ENCODE measurements around the gene C19orf25. TPM values are rescaled to one million over a fixed set of nuclear protein-coding genes. Genes with fewer than 3 reads are reported as not detected.

C19orf25 gene
- 9.1 to 20.0 TPM (median 17.5 TPM) in 5 replicates for total RNA-seq (2022; extraction: Qiagen RNA extraction)

DNA sequence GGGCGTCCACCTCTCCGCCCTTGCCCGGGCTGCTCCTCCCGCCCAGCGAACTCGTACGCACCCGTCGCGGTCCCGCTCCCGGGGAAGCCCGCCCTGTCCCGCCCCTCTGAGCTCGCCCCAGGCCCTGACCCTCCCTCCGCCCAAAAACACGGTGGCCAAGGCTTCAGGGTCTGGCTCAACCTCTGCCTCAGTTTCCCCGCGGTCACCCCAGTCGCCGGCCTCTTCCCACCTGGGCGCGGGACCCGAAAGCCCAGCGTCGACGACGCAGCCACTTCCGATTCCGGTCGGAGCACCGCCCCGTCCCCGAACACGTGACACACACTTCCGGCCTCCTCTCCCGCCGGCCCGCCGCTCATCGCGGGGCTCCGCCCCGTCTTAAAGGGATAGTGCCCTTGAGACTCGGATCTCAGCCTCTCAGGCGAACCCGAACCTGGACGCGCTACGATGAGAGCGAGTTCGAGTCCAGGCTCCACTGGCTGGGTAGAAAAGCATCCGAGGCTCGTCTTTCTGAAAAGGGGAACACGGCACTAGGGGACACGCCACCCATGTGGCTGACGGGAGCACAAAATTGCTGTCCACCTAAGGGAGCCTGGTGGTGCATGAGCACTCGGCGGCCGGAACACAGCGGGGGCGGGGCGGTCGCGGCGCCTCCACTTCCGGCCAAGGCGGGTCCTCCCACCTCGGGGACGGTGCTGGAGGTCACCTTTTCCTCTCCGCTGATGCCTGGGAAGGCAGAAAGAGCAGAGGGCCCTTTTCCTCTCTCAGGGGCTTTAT lies at the start of gene C19orf25:
Gene C19orf25, minus strand, starts transcription at position 282 of the 774 bp plus-strand sequence. CDS start 312 bp downstream, outside the sequence.

DNA sequence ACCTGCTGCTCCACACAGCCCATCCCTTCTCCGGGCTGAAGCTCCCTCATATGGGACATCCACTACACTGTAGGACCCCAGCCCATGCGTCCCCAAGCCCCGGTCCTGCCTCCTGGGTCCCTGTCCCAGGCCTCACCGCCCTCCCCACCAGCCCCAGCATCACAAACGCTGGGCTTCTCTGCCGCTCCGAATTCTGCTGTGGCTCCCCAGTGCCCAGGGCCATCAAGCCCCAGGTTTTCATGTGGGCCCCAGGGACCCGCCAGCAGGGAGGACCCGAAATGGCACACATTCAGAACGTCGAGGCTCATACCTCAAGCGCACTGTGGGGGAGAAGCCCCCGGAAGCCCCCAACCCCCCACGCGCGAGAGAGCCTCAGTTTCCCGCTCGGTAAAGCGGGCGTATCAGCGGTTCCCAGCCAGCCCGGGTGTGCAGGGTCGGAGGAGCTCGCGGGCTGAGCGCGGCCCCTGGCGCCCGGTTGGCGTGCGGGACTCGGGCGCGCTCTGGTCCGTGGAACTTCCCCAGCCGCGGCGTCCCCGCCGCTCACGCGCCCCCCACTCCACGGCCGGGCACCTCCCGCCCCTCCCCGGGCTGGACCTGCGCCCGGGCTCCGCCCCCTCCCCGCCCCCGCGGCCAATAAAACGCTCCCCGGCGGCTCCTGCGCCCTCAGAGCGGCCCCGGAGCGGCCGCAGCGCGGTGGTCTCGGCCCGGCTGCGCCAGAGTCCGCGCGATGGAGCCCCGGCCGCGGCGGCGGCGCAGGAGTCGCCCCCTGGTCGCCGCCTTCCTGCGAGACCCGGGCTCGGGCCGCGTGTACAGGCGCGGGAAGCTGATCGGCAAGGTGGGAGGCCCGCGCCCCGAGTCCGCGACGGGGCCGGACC lies 44.6 kb upstream of the C19orf25 start, which contains the start of gene PLK5:
Gene PLK5, plus strand, starts transcription at position 666 of the 875 bp plus-strand sequence. CDS start 2,920 bp downstream, outside the sequence.

DNA sequence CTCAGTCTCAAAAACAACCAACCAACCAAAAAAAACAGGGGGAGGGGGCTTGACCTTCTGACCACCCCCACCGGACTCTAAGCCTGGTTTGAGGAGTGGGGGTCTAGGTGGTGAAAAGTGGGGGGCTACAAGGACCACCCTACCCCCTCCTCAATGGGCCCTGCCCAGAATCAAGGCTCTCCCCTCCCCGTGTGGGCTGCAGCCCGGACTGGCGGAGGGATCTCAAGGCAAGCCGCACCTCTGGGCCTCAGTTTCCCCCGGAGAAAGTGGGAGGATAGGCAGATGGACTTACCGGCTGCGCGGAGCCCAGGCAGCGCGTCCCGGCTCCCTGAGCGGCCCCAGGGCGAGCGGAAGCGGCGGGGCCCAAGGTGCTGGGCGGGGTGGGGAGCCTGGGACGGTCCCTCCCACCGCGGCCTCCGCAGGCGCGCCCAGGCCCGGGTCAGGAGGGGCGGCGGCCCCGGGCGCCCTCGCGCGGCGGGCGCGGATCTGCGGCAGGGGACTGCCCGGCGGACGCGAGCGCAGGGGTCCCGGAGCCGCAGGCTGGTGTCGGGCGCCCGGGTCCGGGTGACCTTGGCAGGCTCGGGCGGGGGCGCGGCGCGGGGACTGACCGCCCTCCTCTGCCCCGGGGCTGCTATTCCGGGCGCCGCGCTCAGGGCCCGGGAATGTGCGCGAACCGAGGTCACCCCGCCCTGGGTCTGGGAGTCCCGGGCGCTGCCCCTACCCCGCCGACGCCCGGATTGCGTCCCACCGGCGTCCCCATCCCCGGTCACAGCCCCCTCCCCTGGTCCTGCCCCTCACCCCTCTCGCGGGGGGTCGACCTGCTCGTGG lies 33.9 kb upstream of the C19orf25 start, which contains the start of gene ADAMTSL5:
Gene ADAMTSL5, minus strand, starts transcription at position 349 of the 828 bp plus-strand sequence. CDS start 2,076 bp downstream, outside the sequence.

DNA sequence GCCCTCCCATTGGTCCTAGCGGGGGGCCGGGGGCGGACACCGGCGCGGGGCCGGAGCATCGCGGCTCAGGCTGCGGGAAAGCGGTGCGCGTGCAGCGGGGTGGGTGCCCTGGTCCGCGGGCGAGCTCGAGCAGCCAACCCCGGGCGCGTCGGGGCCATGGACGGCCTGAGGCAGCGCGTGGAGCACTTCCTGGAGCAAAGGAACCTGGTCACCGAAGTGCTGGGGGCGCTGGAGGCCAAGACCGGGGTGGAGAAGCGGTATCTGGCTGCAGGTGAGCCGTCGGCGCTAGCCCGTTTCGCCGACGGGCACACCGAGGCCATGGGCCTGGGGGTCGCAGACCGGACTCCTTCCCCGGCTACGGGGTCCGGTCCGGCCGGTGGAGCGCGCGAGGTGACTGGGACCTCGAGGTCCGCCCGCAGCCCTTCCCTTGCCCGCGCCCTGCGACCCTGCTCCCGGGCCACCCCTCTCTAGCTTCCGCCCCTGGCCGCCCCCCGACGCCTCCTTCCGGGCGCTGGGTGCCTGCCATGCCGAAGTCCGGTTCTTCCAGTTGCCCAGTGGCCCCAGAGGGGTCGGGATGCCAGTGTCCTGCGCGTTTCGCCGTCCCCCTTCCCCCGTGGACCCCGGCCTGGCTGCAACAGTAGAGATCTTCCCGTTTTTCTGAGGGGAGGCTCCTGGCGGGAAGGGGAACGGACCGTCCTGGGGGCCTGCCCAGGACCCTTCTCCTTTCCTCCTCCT lies 12.3 kb upstream of the C19orf25 start, which contains the start of gene REEP6:
Gene REEP6, plus strand, starts transcription at position 68 of the 735 bp plus-strand sequence. Its CDS starts 89 bp downstream, at position 157.

DNA sequence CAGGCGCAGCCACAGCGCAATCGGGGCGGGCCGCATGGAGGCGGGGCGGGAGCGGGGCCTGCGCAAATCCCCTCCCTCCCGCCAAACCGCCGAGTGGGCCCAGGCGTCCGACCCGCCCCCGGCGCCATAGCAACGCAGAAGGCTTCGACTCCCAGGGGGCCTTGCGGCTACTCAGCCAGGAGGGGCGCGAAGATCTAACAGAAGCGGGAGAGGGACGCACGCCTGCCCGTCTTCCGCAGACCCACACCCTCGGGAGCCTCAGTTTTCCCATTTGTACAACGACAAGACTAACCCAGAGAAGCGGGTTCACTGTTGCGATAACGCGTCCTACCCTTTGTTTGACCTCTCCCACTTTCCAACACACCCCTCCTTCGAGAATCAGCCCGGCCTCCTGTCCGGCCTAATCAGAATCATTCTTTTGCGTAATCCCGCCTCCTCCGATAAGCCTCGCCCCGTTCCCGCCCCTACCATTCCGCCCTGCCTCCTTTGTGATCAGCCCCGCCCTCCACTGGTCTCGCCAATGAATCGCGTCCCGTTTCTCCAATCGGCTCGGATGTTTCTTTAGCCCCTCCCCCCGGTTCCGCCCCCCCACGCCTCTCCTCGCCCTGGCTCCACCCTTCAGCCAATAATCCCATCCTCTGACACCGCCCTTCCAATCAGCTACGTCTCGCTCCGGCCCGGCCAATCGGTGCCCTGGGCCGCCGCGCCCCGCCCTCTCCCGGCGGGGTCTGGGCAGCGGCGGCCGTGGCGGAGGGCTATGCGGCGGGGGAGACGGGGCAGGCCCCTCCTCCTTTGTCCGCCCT lies 11.5 kb upstream of the C19orf25 start, which contains the start of gene PCSK4:
Gene PCSK4, minus strand, starts transcription at position 40 of the 803 bp plus-strand sequence. Its CDS starts 4 bp downstream, at position 36.

DNA sequence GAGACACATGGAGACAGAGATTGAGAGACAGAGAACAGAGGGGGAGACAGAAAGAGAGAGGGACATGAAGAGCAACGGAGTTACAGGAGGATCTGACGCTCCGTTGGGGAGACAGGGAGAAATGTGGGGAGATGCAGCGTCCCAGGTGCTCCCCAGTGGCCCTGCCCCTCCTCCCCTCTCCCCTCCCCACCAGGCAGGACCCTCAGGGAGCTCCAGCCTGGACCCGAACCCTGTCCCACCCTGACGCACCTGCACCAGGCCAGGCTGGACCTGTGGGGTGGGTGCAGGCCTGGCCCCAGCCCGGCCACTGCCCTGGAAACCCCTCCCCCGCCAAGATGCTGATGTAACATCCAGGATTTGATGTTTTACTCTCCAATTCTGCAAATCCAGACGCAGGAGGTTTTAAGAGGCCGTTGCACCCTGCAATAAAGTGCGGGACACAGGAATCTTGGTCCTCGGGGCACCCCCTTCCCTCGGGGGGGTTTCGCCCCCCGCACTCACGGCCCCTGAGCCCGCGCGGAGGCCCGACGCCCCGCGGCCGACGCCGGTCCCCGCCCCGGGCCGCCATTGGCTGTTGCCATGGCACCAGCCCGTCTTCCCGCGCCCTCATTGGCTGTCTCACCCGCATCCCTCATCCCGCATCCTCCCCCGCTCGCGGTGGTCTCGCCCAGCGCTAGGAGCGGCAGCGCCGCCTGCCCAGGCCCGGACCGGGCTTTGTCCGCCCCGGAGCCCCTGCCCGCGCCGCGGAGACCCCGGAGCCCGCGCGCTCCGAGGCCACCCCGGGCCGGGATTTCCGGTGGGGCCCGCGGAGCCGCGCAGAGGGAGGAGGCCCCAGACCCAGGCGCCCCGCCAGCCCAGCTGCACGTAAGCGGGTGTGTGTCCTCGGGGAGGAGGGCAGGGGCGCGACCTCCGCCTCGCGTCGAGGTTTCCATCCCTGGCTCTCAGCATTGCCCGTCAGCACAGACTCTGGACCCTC lies 29.3 kb downstream of the C19orf25 start, which contains the start of gene APC2:
Gene APC2, plus strand, starts transcription at position 655 of the 976 bp plus-strand sequence. CDS start 2,881 bp downstream, outside the sequence.

DNA sequence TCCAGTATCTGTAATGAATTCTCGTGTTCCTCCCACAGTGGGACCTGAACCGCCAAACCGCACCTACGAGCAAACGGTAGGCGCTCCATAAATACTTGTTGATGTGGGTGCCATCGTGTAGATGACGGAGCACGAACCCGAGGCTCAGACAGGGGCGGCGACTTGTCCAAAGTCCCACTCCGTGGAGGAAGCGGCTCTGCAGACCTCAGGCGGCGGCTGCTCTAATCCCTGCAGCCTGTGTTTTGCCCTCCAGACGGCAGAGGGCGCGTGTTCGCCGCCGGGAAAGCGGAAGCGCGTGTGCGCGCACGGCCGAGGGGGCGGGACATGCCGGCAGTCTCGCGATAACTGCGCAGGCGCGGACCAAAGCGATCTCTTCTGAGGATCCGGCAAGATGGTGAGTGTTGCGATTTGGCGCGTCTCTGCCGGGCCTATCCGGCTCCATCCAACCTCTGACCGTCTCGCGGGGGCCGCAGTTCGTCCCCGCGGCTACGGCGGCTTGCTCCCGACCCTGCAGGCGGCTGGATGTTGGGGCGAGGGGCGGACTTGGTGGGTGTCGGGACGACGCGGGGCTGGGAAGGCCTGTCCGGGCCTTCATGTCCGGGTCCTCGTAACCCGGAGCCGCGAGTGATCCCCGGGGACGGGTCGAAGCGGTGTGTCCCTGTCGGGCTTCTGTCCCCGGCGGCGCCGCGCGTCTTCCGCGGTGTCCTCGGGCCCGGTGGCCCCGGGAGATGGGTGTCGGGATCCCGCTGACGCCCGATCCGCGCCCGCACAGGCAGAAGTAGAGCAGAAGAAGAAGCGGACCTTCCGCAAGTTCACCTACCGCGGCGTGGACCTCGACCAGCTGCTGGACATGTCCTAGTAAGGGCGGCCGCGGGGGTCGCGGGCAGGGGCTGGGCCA lies 40.7 kb downstream of the C19orf25 start, which contains the start of gene RPS15:
Gene RPS15, plus strand, starts transcription at position 362 of the 898 bp plus-strand sequence. Its CDS starts 30 bp downstream, at position 392.

Other genes starting within 250 kb of the C19orf25 start
- 2.2 to 4.6 TPM (median 4.4 TPM) in 5 replicates for gene CBARP, start 241.2 kb downstream of the C19orf25 start, total RNA-seq (2022; extraction: Qiagen RNA extraction)
- gene ATP5F1D, start 237.5 kb downstream of the C19orf25 start, total RNA-seq (2022; extraction: Qiagen RNA extraction), result 76.6 to 174 TPM (median 172 TPM) in 5 replicates
- gene MIDN, start 230.6 kb downstream of the C19orf25 start, total RNA-seq (2022; extraction: Qiagen RNA extraction), result 42.8 to 54.2 TPM (median 50.7 TPM) in 5 replicates
- 94.0 to 177 TPM (median 104 TPM) in 5 replicates for gene CIRBP, start 209.9 kb downstream of the C19orf25 start, total RNA-seq (2022; extraction: Qiagen RNA extraction)
- gene FAM174C, start 203.7 kb downstream of the C19orf25 start, total RNA-seq (2022; extraction: Qiagen RNA extraction), result 43.0 to 92.1 TPM (median 78.4 TPM) in 5 replicates
- gene EFNA2, start 193.3 kb downstream of the C19orf25 start, total RNA-seq (2022; extraction: Qiagen RNA extraction), result 1.5 to 2.4 TPM (median 1.7 TPM) in 5 replicates
- gene NDUFS7, start 95.3 kb downstream of the C19orf25 start, total RNA-seq (2022; extraction: Qiagen RNA extraction), result 70.5 to 76.7 TPM (median 73.9 TPM) in 5 replicates
- 27.5 to 43.7 TPM (median 40.5 TPM) in 5 replicates for gene GAMT, start 77.7 kb downstream of the C19orf25 start, total RNA-seq (2022; extraction: Qiagen RNA extraction)
- gene DAZAP1, start 71.6 kb downstream of the C19orf25 start, total RNA-seq (2022; extraction: Qiagen RNA extraction), result 74.9 to 108 TPM (median 102 TPM) in 5 replicates
- gene RPS15, start 40.8 kb downstream of the C19orf25 start, total RNA-seq (2022; extraction: Qiagen RNA extraction), result 1,432 to 1,976 TPM (median 1,893 TPM) in 5 replicates
- gene APC2, start 29.1 kb downstream of the C19orf25 start, total RNA-seq (2022; extraction: Qiagen RNA extraction), result 0.64 to 2.7 TPM (median 1.8 TPM) in 5 replicates
- gene PCSK4, start 11.1 kb upstream of the C19orf25 start, total RNA-seq (2022; extraction: Qiagen RNA extraction), result 0.52 to 1.2 TPM (median 1.0 TPM) in 5 replicates
- 4.4 to 5.8 TPM (median 4.9 TPM) in 5 replicates for gene REEP6, start 12.0 kb upstream of the C19orf25 start, total RNA-seq (2022; extraction: Qiagen RNA extraction)
- gene ADAMTSL5, start 33.8 kb upstream of the C19orf25 start, total RNA-seq (2022; extraction: Qiagen RNA extraction), result 2.3 to 3.5 TPM (median 3.4 TPM) in 5 replicates
- gene PLK5, start 44.9 kb upstream of the C19orf25 start, total RNA-seq (2022; extraction: Qiagen RNA extraction), result not detected in 5 replicates
- 5.9 to 13.5 TPM (median 12.5 TPM) in 5 replicates for gene MEX3D, start 89.1 kb upstream of the C19orf25 start, total RNA-seq (2022; extraction: Qiagen RNA extraction)
- gene MBD3, start 113.7 kb upstream of the C19orf25 start, total RNA-seq (2022; extraction: Qiagen RNA extraction), result 32.8 to 54.3 TPM (median 44.6 TPM) in 5 replicates
- gene UQCR11, start 126.2 kb upstream of the C19orf25 start, total RNA-seq (2022; extraction: Qiagen RNA extraction), result 87.9 to 189 TPM (median 174 TPM) in 5 replicates
- gene TCF3, start 173.4 kb upstream of the C19orf25 start, total RNA-seq (2022; extraction: Qiagen RNA extraction), result 48.3 to 69.6 TPM (median 64.1 TPM) in 5 replicates

All from A549 treated with Mapracorat at 1 μM for 4 hours (cell line).